ENCODE measurements around the gene PRR36.

- TF ChIP-seq, protein P1, sequence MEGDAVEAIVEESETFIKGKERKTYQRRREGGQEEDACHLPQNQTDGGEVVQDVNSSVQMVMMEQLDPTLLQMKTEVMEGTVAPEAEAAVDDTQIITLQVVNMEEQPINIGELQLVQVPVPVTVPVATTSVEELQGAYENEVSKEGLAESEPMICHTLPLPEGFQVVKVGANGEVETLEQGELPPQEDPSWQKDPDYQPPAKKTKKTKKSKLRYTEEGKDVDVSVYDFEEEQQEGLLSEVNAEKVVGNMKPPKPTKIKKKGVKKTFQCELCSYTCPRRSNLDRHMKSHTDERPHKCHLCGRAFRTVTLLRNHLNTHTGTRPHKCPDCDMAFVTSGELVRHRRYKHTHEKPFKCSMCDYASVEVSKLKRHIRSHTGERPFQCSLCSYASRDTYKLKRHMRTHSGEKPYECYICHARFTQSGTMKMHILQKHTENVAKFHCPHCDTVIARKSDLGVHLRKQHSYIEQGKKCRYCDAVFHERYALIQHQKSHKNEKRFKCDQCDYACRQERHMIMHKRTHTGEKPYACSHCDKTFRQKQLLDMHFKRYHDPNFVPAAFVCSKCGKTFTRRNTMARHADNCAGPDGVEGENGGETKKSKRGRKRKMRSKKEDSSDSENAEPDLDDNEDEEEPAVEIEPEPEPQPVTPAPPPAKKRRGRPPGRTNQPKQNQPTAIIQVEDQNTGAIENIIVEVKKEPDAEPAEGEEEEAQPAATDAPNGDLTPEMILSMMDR (IDR thresholded peaks at IDR 0.05), result no peak
- no peak for TF ChIP-seq POLR2A (IDR thresholded peaks at IDR 0.05; ENCODE audit: low read depth)
- TF ChIP-seq POLR2AphosphoS5 (IDR thresholded peaks at IDR 0.05), result no peak
These were observed 43.4 kb downstream of the PRR36 start for GRCh38 chr19:7830823-7831222.

Data from esophagus muscularis mucosa (tissue), 3 donors.